ENCODE data around the gene PBX4.
A peak's percentile ranks its signal among the peaks of the same experiment; 100 is the strongest.

The PBX4 gene

DNA sequence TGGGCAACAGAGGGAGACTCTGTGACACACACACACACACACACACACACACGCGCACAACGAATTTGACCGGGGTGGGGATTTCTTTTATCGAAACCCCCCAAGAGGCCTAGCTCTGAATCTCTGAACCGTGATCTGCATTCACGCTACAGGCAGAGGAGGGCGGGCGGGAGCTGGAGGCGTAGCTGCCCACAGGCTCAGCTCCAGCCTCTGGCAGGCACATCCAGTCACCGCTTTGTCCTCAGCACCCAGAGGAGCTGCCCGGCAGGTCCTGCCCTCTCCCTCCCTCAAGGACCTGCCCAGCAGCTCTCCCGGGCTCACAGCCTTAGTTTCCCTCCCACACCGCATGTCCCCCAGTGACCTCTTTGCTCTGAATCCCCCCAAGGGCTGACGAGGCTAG lies 60.4 kb downstream of the PBX4 start:
- DNase-seq (ENCODE audit: low read depth): no peak

- DNase-seq (ENCODE audit: low read depth): no peak
These were observed 64.1 kb downstream of the PBX4 start for GRCh38 chr19:19554074-19555023.

DNA sequence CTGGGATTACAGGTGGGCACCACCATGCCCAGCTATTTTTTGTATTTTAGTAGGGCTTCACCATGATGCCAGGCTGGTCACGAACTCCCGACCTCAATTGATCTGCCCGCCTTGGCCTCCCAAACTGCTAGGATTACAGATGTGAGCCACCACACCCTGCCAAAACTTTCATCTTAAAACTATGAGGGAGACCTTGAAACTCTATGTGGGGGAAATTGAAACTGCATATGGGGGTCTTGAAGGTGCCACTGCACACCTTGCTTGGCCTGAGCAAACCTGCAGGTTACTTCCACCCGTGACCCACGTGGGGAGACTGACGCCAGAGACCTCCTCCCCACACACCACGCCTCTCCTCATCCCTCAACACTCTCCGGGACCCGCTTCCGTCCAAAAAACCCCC lies 64.8 kb downstream of the PBX4 start:
- no peak for DNase-seq (ENCODE audit: low read depth)

GRCh38 chr19:19552798-19553197 lies 65.7 kb downstream of the PBX4 start:
- DNase-seq (ENCODE audit: low read depth): no peak

DNA sequence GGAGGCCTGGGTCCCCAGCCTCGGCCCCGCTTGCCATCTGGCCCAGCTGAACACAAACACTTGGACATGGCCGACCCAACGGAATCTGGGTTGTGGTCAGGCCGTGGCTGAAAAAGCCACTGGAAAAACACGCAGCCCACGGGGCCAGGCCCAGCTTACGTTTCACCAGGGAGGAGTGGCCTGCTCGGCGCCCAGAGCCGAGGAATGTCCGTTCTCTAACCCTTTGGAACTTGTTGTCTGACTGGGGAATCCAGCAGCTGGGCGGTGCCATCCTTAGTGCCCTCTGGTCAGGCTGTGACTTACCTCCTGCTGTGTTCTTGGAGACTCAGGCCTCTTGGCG lies 66.7 kb downstream of the PBX4 start:
- no peak for DNase-seq (ENCODE audit: low read depth)

DNA sequence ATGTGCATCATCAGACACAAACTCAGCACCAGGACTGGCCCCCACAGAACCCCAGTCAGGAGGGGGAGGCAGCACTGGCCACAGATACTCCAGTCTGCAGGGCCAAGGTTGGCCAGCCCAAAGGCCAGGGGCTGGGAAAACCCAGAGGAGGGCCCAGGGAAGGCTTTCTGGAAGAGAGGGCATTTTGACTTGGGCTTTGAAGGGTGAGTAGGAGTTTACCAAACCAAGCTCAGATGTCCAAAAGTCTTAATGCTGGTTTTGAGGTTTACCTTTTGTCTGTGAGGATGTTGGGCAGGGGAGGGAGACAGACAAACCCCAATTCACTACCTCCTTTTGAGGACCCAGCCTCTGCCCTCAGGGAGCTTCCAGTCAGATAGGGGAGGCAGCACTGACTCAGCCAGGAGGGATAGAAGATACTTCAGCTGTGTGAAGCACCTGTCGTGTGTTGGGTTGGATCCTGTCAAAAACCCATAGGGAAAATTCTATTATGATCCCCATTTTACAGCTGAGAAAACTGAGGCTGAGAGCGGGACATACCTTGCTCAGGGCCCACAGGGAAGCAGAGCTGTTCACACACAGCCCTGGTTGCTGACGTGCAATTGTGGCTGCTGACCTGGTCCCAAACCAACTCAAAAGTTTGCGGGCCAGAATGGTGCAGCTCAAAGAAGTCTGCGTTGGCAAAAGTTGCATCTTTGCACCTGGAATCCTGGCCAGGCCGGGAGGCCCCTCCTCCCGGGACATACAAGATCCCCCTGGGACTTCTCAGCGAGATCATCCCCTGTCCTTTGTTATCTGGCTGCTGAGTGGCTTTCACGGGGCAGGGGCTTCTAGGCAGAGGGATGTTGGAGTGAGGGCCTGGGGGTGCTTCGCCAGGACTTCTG lies 67.3 kb downstream of the PBX4 start:
- no peak for DNase-seq (ENCODE audit: low read depth)

- DNase-seq (ENCODE audit: low read depth): no peak
These were observed 68.0 kb downstream of the PBX4 start for GRCh38 chr19:19550485-19550929.

GRCh38 chr19:19549804-19550464 lies 68.6 kb downstream of the PBX4 start:
- DNase-seq (ENCODE audit: low read depth): no peak

- DNase-seq (ENCODE audit: low read depth): no peak
These were observed 69.3 kb downstream of the PBX4 start for GRCh38 chr19:19548915-19549759.

- DNase-seq (ENCODE audit: low read depth): no peak
These were observed 70.7 kb downstream of the PBX4 start for GRCh38 chr19:19547674-19548336.

- DNase-seq (ENCODE audit: low read depth): no peak
These were observed 71.7 kb downstream of the PBX4 start for GRCh38 chr19:19546751-19547162.

- no peak for DNase-seq (ENCODE audit: low read depth)
These were observed 72.8 kb downstream of the PBX4 start for GRCh38 chr19:19545707-19546106.

- DNase-seq (ENCODE audit: low read depth): no peak
These were observed 73.4 kb downstream of the PBX4 start for GRCh38 chr19:19544954-19545591.

DNA sequence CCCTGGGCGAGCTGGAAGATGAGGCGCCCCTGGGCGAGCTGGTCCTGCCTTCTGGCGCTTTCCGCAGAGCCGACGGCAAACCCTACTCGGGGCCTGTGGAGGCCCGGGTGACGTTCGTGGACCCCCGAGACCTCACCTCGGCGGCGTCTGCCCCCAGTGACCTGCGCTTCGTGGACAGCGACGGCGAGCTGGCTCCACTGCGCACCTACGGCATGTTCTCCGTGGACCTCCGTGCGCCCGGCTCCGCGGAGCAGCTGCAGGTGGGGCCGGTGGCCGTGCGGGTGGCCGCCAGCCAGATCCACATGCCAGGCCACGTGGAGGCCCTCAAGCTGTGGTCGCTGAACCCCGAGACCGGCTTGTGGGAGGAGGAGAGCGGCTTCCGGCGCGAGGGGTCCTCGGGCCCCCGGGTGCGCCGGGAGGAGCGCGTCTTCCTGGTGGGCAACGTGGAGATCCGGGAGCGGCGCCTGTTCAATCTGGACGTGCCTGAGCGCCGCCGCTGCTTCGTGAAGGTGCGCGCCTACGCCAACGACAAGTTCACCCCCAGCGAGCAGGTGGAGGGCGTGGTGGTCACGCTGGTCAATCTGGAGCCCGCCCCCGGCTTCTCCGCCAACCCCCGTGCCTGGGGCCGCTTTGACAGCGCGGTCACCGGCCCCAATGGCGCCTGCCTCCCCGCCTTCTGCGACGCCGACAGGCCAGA lies 74.1 kb downstream of the PBX4 start:
- DNase-seq (ENCODE audit: low read depth): no peak

- DNase-seq (ENCODE audit: low read depth): no peak
These were observed 74.8 kb downstream of the PBX4 start for GRCh38 chr19:19543640-19544039.

- DNase-seq (ENCODE audit: low read depth): no peak
These were observed 75.4 kb downstream of the PBX4 start for GRCh38 chr19:19543101-19543500.

- DNase-seq (ENCODE audit: low read depth): no peak
These were observed 76.0 kb downstream of the PBX4 start for GRCh38 chr19:19542507-19542906.

DNA sequence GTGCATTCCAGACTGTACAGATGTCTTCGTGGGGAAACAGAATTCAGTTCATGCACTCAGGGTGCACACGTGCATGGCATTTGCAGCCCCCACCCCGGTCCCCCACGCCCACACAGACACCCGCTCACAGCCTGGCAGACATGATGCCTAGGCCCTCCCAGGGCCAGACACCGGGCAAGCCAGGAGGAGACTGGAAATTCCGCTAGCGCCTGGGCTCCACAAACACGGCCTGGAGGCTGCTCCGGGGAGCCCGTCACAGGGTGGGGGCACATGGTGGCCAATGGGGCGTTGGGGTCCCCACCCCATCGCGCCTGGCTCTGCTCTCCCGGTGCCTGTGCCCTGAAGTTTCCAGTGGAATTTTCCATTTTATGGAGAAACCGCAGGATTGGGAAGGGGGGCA lies 76.9 kb downstream of the PBX4 start:
- no peak for DNase-seq (ENCODE audit: low read depth)

- peak; percentile 72 for DNase-seq (ENCODE audit: low read depth)
These were observed 77.6 kb downstream of the PBX4 start for GRCh38 chr19:19540715-19541515.
